ENCODE results near the gene PIGB.

- TF ChIP-seq PPARA (CRISPR knock-in tag; IDR thresholded peaks at IDR 0.05; ENCODE audit: borderline replicate concordance) (no peak), TCF4 (CRISPR knock-in tag; IDR thresholded peaks at IDR 0.05; ENCODE audit: borderline replicate concordance) (no peak), ZFP3 (CRISPR knock-in tag; IDR thresholded peaks at IDR 0.05) (no peak), ZNF70 (CRISPR knock-in tag; IDR thresholded peaks at IDR 0.05) (no peak), CSDC2 (CRISPR knock-in tag; IDR thresholded peaks at IDR 0.05) (no peak), CREB5 (CRISPR knock-in tag; IDR thresholded peaks at IDR 0.05; ENCODE audit: low read depth) (no peak), TSHZ2 (CRISPR knock-in tag; IDR thresholded peaks at IDR 0.05) (no peak), ZC3H10 (CRISPR knock-in tag; IDR thresholded peaks at IDR 0.05) (no peak), RARB (CRISPR knock-in tag; IDR thresholded peaks at IDR 0.05) (no peak)
- TF ChIP-seq, protein P1, sequence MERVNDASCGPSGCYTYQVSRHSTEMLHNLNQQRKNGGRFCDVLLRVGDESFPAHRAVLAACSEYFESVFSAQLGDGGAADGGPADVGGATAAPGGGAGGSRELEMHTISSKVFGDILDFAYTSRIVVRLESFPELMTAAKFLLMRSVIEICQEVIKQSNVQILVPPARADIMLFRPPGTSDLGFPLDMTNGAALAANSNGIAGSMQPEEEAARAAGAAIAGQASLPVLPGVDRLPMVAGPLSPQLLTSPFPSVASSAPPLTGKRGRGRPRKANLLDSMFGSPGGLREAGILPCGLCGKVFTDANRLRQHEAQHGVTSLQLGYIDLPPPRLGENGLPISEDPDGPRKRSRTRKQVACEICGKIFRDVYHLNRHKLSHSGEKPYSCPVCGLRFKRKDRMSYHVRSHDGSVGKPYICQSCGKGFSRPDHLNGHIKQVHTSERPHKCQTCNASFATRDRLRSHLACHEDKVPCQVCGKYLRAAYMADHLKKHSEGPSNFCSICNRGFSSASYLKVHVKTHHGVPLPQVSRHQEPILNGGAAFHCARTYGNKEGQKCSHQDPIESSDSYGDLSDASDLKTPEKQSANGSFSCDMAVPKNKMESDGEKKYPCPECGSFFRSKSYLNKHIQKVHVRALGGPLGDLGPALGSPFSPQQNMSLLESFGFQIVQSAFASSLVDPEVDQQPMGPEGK (CRISPR knock-in tag; IDR thresholded peaks at IDR 0.05; ENCODE audit: borderline replicate concordance), result no peak
These were observed 28.4 kb upstream of the PIGB start for GRCh38 chr15:55290528-55291057.

Data from SK-N-SH treated with all-trans-retinoic acid at 6 μM for 48 hours (cell line).